ENCODE data around the gene KIAA0930.
"Not testable (repeated sequence)": the region's sequence is repeated elsewhere in the genome, so short reads cannot be mapped to it uniquely, and the experiment has no call there.

Gene KIAA0930

DNA sequence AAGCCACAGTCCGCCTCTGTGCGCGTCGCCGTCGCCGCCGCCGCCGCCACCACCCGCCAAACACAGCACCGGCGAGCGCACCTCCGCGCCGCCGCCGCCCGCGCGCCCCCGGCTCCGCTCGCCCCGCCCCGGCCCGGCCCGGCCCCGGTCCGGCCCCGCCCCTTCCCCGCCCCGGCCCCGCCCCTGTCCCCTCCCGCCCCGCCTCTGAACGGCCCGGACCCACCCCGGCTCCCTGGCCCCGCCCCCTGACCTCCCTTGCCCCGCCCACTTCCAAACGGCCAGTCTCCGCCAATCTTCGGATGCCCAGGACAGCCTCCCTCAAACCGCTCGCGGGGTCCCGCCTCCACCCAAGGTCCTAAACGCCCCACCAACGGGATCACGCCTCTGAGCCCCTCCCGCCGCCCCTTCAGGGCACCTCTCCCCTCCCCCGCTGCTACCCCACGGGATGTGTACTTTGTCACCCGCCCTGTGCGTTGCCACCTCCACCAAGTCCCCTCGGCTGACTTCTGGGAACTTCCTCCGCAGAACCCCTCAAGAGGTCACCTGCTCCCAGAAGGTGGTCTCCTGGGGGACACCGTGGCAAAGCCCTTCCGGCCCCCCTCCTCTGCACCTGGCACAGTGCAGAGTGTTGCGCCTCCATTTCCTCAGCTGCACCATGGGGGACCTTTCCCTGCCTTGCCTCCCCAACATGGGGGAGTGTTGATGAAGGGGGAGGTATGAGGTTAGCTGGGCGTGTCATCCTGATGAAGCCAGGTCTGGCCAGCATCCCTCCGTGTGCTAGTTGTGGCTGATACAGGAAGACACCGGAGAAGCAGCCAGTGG lies at the start of gene KIAA0930:
Gene KIAA0930, minus strand, starts transcription at position 85 of the 822 bp plus-strand sequence. CDS start 191 bp downstream, outside the sequence.
- peak; percentile 66 for DNase-seq

DNA sequence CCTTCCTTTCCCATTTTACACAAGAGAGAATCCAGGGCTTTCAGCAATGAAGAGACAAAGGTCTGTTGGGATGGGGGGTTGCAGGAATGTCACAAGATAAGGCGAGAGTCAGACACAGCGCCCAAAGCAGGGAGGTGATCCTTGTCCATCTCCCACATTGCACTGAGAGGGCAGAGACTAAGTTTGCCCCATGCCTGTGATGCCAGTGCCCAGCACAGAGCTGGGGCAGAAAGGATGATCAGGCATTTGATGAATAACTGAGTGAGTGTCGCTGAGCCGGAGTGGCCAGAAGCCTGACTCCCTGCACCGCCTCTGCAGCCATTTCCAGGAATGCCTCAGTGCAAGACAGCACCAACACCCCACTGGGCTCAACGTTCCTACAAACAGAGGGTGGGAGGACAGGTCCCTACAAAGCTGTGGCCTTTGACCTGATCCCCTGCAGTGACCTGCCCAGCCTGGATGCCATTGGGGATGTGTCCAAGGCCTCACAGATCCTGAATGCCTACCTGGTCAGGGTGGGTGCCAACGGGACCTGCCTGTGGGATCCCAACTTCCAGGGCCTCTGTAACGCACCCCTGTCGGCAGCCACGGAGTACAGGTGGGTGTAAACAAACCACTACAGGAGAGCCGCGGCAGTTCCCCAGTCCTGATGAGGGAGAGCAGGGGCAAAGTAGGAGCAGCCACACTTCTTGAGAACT lies 46.3 kb upstream of the KIAA0930 start:
- DNase-seq = no peak

DNA sequence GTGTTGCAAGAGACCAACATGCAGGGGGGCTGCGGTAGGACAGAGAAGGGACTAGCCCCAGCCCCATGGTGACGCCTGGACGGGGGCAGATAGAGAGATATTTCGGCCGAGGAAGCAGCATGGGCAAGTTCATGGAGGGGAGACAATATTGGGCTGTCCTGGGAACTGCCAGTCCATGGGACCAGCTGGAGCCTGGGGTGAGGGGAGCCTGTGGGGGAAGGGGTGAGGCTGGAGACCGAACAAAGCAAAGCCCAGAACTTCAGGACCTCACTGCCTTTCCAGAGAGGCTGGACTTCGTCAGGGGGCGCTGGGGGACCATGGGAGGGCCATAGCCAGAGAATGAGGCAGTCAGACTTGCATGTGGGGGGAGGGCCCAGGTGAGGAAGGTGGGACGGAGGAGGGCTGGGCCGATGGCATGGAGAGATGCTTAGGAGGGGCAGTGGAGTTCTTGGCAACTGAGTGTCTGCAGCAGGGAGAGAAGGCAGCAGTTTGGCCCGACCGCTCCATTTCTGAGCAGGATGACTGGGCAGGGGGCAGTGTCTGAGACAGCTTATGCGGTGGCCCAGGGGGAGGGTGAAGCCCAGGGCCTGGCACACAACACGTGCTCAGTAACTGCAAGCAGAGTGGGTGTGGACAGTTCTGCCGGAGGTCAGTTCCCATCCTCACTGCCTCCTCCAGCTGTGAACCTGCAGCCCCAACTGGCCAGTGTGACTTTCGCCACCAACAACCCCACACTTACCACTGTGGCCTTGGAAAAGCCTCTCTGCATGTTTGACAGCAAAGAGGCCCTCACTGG lies 44.8 kb upstream of the KIAA0930 start:
- DNase-seq = no peak

DNA sequence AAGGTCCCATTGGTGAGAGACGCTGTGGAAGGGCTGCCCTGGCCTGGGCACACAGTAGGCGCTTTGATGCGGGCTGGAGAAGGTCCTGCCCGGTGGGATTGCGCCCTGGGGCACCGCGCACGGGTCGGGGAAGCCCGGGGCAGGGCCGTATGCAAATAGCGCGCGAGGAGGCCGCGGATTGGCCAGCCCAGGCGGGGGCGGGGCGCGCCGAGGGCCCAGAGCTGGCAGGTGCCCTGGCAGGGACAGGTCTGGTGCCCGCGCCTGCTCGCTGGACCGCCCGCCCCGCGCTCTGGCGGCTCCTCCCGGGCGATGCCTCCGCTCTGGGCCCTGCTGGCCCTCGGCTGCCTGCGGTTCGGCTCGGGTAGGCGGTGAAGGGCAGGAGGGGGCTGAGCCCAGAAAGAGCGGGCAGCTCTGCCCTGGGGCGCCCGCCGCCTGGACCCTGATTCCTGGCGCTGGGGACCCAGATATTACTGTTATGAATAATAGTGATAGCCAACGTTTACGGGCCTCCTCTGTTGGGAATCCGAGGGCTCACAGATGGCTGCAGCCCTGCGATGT lies 44.1 kb upstream of the KIAA0930 start, which contains the start of gene UPK3A:
Gene UPK3A, plus strand, starts transcription at position 245 of the 558 bp plus-strand sequence. Its CDS starts 65 bp downstream, at position 310.
- peak; percentile 15 for DNase-seq

DNA sequence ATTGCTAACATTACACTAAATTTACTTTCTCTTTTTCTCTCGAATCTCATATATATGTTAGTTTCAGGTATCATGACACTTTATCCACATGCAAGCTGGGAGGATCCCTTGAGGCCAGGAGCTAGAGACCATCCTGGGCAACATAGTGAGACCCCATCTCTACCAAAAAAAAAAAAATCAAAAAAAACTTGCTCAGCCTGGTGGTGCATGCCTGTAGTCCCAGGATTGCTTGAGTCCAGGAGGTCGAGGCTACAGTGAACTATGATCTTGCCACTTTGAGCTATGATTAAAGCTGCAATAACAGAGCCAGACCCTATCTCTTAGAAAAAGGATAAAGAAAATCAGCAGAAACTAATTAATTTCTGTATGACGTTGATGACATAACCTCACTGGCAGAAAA lies 40.3 kb upstream of the KIAA0930 start:
- DNase-seq = no peak

DNA sequence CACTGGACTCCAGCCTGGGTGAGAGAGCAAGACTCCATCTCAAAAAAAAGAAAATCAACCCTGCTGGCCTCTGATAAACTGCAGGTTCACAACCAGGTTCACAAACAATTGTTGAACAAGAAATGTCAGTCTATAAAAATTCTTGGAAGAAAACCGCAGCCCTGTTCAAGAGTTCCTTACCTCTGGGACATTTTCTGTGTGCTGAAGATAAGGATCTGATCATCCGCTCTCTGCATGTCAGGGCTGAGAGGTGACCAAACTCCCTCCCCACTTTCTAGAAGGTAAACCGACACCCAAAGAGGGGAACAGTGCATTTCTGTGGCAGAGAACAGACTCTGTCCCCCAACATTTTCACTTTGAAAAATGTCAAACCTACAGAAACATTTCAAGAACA lies 39.9 kb upstream of the KIAA0930 start:
- no peak for DNase-seq

DNA sequence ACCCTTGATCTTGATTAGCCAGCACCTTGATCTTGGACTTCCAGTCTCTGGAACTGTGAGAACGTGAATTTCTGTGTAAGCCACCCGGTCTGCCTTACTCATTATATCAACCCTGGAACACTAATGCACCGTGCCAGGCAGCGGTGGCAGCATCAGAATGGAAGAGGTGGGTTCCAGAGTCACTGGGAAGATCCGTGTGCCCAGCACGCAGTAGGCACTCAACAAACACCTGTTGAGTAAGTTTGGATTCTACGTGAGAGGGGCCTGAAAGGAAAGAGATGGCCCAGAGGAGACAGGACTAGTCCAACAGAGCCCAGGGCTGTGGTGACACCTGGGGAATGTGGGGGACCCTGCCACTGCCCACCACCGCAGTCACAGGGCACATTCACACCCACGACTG lies 37.4 kb upstream of the KIAA0930 start:
- no peak for DNase-seq

DNA sequence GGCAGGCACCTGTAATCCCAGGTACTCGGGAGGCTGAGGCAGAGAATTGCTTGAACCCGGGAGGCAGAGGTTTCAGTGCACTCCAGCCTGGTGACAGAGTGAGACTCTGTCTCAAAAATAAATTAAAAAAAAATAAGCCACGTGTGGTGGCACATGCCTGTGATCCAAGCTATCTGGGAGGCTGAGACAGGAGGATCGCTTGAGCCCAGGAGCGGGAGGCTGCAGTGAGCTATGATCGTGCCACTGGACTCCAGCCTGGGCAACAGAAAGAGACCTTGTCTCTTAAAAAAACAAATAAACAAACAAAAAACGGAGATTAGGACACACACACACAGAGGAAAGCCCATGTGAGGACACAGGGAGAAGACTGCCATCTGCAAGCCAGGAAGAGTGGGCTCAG lies 37.0 kb upstream of the KIAA0930 start:
- not testable (repeated sequence) for DNase-seq

DNA sequence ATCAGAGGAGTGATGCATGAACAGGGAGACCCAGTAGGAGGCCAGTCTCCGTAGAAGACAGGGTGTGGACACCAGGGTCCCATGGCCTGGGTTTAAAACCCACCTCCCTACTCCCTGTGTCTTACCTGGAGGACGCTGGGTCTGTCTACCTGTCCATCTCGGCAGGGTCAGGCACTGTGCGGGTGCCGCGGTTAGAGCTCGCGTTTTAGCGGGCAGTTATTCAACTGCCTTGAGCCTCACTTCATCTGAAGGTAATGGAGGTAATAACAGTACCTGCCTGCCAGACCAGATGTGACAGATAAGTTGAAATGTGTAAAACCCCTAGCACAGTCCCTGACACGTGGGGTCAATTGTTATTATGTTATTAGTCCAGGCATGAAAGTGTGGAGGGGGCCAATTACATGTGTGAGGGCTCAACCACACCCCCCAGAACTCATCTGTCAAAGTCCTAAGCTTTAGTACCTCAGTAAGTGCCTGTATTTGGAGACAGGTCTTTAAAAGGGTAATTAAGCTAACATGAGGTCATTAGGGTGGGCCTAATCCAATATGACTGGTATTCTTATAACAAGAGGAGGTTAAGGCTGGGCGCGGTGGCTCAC lies 35.9 kb upstream of the KIAA0930 start:
- DNase-seq = no peak

DNA sequence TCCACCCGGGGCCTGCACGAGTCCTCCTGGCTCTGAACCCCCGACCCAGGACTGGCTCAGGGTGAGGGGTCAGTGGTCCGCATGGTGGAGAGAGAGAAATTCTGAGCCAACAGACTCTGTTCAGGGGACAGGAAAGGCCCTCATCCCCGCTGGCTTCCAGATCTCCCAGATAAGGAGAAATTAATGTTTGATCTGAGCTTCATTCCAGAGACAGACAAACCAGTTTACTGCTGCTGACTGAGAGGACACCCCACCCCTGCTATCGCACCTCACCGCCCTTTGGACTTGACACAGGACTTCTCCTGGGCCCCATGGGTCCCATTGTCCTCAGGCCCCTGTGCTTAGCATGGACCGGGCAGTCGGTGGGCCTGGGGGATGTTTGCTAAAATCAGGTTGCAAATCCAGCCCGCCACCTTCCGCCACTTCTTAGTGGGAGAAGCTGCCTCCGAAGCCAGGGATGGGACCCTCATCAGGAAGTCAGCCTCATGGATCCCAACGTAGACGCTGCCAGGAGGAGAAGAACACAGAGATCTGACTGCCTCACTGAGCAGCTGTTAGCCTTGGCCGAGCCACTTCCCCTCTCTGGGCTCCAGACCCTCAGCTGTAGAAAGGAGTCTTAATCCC lies 32.9 kb upstream of the KIAA0930 start:
- no peak for DNase-seq

DNA sequence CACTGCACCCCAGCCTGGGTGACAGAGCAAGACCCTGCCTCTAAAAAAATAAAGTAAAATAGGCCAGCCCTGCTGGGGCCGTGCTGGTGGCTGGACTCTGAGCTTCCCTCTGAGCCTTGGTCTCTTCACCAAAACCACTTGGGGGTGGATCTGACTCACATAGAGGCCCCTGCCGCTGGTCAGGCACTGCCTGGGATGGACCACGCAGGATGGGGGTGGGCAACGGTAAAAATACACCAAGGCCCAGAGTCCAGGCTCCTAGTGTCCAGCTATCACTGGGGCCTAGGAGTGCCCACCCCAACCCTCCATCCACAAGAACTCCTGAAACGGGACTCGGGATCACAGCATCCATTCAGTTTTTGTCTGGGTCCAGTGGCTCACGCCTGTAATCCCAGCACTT lies 31.8 kb upstream of the KIAA0930 start:
- no peak for DNase-seq

DNA sequence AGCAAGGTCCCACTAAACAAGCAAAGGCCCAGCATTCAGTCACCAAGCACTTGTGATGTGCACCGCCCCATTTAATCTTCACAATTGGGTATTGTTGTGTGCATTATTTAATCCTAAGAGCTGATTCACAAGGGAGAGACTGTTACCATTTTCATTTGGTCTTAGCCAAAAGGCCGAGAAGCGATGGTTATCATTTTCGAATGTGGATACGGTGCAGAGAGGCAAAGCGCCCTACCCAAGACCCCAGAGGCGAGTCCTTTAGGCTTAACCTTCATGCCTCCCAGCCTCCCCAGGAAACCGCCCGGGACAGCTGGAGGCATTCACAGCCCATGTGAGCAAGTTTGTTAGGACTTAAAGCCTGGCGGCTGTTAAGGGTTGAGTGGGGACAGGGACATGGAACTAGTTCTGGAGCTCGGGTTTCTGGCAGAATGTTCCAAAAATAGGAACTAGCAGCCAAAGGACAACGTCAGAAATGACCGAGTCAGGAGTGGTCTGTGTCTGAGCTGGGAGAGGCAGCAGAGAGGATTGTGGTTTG lies 31.0 kb upstream of the KIAA0930 start:
- peak; percentile 36 for DNase-seq

DNA sequence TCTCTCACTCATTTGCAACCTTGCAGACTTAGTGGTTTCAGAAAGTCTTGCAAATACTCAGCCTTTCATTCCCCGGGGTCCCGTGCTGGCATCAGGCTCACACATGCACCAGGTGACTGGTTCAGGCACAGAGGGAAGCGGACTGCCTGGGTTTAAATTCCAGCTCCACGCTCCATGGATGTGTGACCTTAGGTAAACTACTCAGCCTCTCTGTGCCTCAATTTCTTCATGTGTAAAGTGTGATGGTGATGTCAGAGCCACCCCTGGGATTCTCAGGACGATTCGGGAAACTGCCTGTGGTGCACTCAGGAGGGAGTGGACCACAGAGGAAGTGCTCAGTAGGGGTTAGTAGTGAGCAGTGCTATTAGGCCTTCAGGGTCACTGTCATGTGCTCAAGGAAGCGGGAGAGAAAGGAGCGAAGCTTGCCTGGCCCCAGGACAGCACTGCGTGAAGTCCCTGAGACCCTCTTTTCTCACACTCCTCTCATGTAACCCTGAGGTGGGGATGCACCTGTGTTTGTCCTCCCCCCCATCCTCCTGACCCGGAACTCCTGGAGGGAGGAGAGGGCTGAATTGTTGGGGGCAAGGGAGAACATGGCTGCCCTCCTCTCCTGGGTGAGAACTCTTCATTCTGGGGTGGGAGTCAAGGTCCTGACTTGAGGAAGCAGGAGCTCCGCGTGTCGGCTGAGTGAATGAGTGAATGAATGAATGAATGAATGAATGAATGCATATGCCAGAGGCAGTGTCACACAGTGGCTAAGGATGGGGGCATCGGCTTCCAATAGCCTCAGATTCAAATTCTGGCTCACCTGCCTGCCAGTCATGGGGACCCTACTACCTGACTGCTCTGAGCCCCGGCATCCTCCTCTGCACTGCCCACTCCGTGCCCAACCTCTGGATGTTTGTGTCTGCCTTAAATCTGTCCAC lies 29.7 kb upstream of the KIAA0930 start:
- DNase-seq = peak; percentile 44

DNA sequence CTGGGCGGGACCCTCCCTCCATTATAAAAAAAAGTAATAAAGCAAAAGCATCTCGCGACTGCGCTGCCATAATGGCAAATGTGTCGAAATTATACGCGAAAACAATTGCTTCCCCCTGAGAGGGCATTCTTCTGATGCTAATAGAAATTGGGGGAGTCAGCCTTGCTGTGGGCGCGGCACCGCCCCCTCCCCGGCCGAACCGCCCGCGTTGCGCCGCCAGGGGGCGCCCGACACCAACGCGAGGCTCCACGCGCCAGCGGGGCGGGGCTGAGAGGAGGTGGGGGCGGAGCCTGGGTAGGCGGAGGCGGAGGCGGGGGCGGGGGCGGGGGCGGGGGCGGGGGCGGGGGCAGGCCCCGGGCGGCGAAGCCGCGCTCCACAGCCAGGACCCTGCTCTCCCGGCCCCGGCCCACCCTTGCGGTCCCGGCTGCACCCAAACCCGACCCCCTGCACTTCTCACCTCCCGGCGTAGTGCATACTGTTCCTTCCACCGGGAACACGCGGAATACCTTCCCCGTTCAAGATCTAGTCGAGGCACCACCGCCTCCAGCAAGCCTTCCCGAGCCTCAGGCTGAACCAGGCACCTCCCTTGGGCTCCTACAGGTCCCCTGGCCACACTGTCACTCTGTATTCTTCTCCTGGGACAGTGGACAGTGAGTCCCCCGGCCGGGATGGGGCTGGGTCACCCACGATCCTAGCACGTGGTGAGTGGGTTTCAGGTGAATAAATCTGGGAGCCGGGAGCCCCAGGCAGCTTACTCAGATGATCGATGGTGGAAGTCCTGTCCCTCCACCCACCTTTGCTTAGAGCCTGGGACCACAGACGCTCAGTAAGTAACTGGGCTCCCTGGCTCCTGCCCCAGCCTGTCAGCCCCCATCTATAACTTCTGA lies 28.5 kb upstream of the KIAA0930 start:
- DNase-seq = peak; percentile 41

DNA sequence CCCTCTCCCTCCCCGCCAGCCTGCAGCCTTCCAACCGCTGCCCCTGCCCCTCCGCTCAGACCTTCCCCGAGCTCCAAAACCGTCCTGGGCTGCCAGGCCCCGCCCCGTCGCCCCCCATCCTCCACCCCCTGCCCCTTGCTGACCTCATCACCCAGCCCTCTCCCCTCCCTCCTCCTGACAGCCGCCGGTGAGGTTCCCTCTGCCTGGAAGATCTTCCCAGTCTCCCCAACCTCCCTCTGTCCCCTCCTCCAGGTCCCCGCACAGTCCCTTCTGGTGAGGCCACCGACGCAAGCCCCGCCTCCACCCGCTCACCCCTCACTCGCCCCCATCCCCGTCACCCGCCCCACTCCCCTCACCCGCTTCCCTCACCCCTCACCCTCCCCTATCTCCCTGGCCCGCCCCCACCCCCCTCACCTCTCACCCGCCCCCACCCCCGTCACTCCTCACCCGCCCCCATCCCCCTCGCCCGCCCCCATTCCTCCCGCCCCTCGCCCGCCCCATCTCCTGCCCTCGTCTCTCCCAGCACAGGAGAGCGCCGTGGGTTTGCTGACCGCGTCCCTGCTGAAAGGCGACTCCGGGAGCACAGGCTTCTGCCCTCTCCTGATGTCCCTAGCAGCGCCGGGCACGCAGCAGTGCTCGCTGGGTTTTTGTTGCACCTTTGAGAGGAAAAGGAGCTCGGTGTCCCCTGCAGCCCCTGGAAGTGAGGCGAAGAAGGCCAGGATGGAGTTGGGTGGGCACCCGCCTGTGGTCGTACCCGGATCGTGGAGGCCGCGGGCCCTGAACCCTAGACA lies 27.7 kb upstream of the KIAA0930 start:
- no peak for DNase-seq

DNA sequence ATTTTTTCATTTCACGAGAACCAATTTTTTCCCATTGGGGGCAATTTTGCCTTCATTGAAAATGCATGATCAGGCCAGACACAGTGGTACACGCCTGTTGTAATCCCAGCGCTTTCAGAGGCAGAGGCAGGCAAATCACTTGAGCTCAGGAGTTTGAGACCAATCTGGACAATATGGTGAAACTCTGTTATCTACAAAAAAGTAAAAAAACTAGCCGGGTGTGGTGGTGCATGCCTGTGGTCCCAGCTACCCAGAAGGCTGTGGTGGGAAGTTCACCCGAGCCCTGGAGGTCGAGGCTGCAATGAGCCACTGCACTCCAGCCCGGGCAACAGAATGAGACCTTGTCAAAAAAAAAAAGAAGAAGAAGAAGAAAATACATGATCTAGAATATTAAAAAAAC lies 24.8 kb upstream of the KIAA0930 start:
- DNase-seq = peak; percentile 68

DNA sequence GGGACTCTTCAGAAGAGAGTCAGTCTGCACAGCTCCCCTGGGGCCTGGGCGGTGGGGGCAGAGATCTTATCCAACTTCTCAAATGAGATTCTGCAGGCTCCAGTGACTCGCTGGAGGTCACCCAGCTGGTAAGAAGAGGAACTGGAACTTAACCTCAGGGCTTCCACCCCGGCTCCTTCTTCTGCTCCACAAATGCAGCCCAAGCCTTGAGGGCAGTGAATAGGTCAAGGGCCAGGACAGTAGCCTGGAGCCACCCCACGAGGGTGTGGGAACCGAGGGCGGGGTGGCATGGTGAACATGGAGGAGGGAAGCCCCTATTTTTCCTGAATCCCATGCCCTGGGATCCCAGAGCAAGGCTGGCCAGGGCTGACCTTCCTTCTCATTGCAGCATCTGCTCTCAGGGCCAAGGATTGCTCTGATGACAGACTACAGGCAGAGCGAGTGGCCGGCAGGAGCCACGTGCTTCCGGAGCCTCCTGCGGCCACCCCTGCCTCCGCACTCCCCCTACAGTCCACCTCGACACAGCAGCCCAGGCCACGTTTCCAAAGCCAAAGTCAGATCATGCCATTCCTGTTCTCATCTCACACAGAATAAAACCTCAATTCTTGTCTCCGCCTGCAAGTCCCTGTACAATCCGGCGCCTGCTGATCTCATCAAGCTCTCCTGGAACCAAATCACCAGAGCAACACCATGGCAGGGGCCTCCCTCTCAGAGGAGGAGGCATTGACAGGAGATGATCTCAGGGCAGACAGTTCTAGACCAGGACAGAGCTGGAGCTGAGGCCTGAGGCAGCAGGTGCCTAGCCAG lies 23.0 kb upstream of the KIAA0930 start:
- DNase-seq = peak; percentile 97

DNA sequence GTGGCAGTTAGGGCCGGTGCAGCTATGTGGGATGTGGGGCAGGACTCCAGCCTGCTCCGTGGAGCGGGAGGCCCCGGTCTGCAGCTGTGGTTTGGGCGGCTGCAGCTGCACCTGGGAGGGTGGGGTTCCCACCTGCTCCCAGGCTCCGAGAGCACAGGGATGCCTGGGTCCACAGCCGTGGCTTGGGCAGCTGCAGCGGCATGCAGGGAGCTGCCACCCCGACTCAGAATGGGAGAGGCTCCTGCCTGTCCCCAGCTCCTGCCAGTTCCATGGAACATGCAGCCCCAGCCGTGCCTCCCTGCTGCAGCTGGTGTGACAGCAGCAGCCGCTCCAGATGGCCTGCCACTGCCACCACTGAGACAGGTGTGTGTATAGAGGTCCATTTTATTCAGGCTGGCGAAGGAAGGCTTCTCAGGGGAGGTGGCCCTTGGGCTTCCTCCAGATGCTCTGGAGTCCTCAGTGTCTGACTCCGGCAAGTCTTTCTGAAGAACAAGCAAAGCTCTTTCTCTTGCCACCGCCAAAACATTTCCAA lies 22.3 kb upstream of the KIAA0930 start:
- no peak for DNase-seq
